GM21390 (cell line): ENCODE data around the gene TCP11L2.
"Not testable (repeated sequence)": the region's sequence is repeated elsewhere in the genome, so short reads cannot be mapped to it uniquely, and the experiment has no call there.

ENCODE experiments used
- ATAC-seq: cut with Tn5 transposase; IDR thresholded peaks from one replicate; pipeline ENCODE4 v1.9.1; 2021; ENCODE audit not compliant: unreplicated experiment

Gene TCP11L2

GRCh38 chr12:106304797-106305196 lies 2.3 kb downstream of the TCP11L2 start:
- no peak for ATAC-seq

DNA sequence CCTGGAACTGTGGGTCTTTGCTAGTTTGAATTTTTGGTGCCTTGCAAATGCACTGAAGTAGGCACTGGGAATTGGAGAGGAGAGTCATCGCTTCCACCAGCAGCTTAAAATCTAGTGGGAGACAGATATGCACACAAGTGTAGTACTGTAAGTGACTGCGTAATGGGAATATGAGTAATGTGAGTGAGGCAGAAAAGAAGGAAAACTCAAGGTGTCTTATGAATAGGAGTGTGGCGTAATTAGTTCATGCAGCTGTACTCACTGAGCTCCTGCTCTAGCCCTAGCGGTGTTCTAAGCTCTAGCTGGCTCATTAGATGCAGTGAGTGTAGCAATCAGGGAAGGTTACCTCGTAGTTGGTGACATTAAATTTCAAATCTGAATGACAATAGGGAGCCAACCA lies 2.8 kb downstream of the TCP11L2 start:
- ATAC-seq, result no peak

- ATAC-seq, result no peak
These were observed 4.6 kb downstream of the TCP11L2 start for GRCh38 chr12:106307181-106307580.

DNA sequence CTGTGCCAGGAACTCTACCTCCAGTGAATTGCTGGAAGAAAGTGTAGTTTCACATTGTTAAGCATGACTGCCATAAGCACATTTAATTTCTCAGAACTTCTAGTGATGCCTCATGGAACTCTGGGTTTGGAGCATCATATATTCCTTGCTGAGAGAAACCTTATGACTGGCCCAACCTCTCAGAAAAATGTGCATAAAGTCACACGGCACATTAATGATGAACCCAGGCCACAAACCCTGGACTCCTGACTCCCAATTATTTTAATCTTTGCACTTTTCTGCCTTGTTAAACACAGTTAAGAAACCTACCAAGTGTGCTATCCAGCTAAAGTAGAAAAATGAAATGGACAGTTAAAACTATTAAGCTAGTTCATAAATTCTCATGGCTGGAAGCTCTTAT lies 5.6 kb downstream of the TCP11L2 start:
- ATAC-seq, result no peak

DNA sequence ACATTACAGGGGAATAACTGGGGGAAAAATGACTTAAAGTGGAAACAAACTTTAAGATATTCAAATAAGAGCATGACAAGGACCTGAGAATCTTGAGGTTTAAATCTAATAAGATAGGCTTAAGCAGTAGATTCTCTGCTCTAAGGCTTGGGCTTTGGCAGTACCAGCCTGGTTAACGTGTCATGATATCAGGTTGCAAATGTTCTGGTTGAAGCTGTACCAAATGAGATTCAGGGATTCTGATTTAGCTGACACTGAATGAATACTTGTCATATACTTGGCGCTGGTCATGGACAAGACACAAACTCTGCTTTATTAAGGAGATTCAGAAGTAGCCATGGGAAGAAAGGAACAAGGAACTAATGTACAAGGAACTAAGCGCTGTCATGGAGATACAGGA lies 6.1 kb downstream of the TCP11L2 start:
- ATAC-seq, result no peak

- no peak for ATAC-seq
These were observed 7.4 kb downstream of the TCP11L2 start for GRCh38 chr12:106309671-106310505.

DNA sequence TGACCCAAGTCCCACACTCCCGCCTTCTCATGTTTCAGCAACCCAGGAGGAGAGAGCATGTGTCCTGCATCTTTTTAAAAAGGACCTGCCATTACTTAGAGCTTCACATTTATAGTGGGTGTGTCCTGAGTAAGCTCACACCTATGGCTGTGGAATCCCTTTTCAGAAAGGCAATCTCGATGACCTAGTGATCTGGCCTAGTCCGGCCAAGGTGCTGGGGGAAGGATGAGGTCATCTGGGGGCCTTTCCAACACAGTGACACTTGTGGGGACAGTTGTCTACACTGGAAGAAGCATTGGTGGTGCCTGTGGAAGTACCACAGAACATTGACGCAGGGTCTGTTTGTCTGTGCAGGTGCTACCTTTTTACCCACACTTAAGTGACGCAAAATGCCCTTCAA lies 8.2 kb downstream of the TCP11L2 start:
- ATAC-seq, result no peak

GRCh38 chr12:106311139-106311538 lies 8.6 kb downstream of the TCP11L2 start:
- no peak for ATAC-seq

GRCh38 chr12:106313413-106313812 lies 10.9 kb downstream of the TCP11L2 start:
- ATAC-seq, result not testable (repeated sequence)

DNA sequence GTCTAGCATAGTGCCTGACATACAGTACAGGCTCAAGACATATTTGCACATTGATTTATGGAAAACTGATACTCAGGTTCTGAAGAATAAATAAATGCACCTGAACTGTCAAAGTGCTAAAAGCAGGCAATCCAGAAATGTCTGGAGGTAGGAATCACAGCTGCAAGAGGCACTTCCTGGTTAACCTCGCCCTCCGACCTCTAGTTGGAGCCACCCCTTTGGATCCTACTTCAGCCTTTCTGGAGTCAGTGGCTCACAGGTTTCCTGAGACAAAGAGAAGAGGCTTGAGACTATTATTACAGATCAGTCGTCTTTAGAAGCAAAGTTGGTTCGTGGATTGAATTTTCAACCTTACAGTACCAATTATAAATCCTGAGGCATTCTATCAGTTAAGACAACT lies 13.0 kb downstream of the TCP11L2 start:
- no peak for ATAC-seq

DNA sequence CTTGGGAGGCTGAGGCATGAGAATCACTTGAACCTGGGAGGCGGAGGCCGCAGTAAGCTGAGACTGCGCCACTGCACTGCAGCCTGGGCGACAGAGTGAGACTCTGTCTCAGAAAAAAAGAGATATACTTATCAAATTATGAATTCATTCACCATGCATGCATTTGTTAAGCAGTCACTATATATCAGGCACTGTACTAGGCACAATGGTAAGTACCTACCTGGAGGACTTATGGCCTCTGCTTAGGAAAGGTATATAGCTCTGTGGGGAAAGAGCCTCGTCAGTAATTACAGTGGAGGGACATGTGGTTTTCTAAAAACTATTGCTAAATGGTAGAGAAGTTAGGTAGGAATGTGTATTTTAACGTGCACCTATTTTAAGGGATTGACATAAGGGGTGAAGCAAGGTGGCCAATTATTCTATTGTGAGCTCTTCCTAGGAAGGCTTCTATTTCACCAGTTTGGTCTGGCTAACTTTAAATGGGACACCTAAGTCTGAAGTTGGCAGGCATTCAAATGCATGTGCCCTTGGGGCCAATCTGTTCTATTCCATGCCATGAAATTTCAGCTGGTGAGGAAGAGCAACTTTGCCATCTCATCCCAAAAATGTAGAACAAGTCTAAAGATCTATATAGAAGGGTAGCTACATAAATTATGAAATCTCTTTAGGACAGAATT lies 15.0 kb downstream of the TCP11L2 start:
- ATAC-seq, result no peak

GRCh38 chr12:106321139-106321850 lies 18.8 kb downstream of the TCP11L2 start:
- no peak for ATAC-seq

- ATAC-seq, result no peak
These were observed 21.0 kb downstream of the TCP11L2 start for GRCh38 chr12:106323537-106323936.

GRCh38 chr12:106327309-106327869 lies 24.9 kb downstream of the TCP11L2 start:
- no peak for ATAC-seq

DNA sequence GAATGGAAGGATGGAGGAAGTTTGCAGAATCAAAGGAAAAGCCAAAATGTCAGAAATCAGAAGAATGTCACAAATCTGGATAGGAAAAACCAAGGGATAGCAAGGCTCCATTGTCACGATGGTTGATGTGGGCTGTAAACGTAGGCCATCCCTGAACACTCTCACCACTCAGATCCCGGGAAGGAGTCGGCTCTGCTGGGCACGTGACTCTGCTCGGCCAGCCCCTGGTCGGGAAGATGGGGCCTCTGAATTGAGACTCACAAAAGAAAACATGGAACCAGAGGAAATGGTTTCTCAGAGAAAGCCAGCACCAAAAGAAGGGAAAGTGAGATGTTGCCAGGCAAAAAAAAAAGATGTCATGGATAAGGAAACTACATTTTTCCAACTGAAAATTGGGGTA lies 26.2 kb downstream of the TCP11L2 start:
- no peak for ATAC-seq

- ATAC-seq, result no peak
These were observed 26.9 kb downstream of the TCP11L2 start for GRCh38 chr12:106329231-106329982.

DNA sequence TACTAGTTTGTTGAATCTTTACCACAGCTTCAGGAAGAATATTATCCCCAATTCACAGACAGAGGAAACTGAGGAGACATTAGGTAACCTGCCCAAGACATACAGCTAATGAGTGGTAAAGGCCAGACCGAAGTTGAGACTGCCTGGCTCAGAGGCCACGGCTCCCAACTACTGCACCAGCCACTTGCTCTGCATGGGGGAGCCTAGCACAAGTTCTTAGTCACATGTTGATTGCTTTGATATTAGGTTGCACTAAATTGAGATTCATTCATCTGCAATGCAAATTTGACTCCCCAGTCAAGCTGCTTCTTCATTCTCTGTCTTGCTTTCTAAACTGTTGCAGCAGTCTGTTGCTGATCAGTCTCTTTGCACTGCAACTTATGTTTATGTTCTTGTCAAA lies 29.1 kb downstream of the TCP11L2 start:
- ATAC-seq, result no peak

GRCh38 chr12:106332536-106332935 lies 30.0 kb downstream of the TCP11L2 start:
- no peak for ATAC-seq

- ATAC-seq, result no peak
These were observed 30.5 kb downstream of the TCP11L2 start for GRCh38 chr12:106333010-106333409.

DNA sequence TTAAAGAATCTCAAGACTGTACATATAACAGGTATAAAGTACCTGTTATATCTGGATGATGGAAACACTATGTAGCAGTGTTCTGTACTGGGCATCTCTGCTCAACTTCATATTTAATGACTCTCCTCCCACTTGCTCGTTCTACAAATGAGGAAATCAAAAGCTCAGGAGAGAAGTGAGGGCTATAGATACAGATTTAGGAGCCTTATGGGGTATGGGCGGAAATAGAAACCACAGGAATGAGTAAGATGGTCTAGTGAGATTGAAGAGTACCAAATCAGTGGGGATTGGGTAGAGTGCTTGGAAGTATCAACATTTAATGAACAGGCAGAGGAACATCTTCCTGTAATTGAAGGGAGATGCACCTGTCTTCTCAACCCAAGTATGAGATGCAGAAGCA lies 31.2 kb downstream of the TCP11L2 start:
- no peak for ATAC-seq
